ENCODE results near the gene SIGLEC8. TPM values are rescaled to one million over a fixed set of nuclear protein-coding genes. Genes with fewer than 3 reads are reported as not detected.
A peak's percentile ranks its signal among the peaks of the same experiment; 100 is the strongest.

SIGLEC8 gene
- total and polyA plus RNA-seq, 9 of the 15 experiments (the other 6 are each of a cell fraction or from before 2014, with no cell fraction given), result 0.04 to 0.65 (median 0.39) TPM

DNA sequence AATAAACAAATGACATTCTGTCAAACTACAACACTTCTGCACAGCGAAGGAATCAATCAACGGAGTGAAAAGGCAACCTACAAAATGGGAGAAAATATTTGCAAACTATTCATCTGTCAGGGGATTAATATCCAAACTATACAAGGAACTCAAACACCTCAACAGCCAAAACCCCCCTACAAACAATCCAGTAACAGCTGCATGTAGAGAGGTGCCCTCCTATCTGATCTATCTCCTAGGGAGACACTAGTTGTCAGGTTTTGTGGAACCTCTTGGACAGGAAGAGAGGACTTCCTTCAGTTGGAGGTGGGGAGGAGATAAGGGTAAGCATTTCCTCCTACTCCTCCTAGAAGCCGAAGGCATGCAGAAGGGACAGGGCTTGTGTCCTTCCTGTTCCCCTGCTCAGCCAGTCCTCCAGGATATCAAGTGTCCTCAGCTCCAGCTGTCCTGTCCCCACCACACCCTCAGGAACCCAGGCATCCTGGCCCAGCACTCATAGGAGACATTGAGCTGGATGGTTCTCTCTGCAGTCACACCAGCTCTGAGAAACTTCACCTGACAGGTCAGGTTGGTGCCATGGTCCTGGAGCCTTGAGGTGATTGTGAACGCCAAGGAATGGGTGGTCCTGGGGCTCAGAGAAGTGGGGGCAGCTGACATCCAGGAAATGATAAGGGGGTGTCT, 9.8 kb upstream of the SIGLEC8 start (continued):
- TF ChIP-seq CREB3L1 (IDR thresholded peaks at IDR 0.05; ENCODE audit: borderline replicate concordance, low read depth), result peak; percentile 45; the same call in 1 of the 2 replicates
- no peak for TF ChIP-seq U2AF1 (optimal IDR thresholded peaks at IDR 0.05; ENCODE audit: low read depth, low read length)
- no peak for TF ChIP-seq FIP1L1 (IDR thresholded peaks at IDR 0.05; ENCODE audit: low read depth, low read length, poor library complexity, severe bottlenecking)
- peak; percentile 75; the same call in 1 of the 2 replicates for TF ChIP-seq NBN (IDR thresholded peaks at IDR 0.05; ENCODE audit: low read depth)
- TF ChIP-seq ZNF586 (CRISPR knock-in tag; conservative IDR thresholded peaks at IDR 0.05), result no peak
- peak; percentile 98 for TF ChIP-seq ETV1 (tag; conservative IDR thresholded peaks at IDR 0.05; ENCODE audit: low read depth)
- TF ChIP-seq ZNF280A (IDR thresholded peaks at IDR 0.05; ENCODE audit: low read depth, partially characterized antibody), result no peak
- TF ChIP-seq, protein P1, sequence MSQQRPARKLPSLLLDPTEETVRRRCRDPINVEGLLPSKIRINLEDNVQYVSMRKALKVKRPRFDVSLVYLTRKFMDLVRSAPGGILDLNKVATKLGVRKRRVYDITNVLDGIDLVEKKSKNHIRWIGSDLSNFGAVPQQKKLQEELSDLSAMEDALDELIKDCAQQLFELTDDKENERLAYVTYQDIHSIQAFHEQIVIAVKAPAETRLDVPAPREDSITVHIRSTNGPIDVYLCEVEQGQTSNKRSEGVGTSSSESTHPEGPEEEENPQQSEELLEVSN (IDR thresholded peaks at IDR 0.05; ENCODE audit: borderline replicate concordance in 1 of 2, extremely low read depth in 1 of 2, insufficient read depth in 1 of 2, insufficient read length in 1 of 2, low read depth in 1 of 2, low read length in 1 of 2, poor library complexity in 1 of 2, severe bottlenecking in 1 of 2), result no peak
- no peak for TF ChIP-seq ESRRB (CRISPR knock-in tag; IDR thresholded peaks at IDR 0.05; ENCODE audit: borderline replicate concordance)
- no peak for TF ChIP-seq SRSF1 (IDR thresholded peaks at IDR 0.05; ENCODE audit: low read depth, low read length)
- TF ChIP-seq ERF (CRISPR knock-in tag; IDR thresholded peaks at IDR 0.05), result no peak
- TF ChIP-seq MAFF (IDR thresholded peaks at IDR 0.05; ENCODE audit: low read length), result no peak
- TF ChIP-seq, protein P2, sequence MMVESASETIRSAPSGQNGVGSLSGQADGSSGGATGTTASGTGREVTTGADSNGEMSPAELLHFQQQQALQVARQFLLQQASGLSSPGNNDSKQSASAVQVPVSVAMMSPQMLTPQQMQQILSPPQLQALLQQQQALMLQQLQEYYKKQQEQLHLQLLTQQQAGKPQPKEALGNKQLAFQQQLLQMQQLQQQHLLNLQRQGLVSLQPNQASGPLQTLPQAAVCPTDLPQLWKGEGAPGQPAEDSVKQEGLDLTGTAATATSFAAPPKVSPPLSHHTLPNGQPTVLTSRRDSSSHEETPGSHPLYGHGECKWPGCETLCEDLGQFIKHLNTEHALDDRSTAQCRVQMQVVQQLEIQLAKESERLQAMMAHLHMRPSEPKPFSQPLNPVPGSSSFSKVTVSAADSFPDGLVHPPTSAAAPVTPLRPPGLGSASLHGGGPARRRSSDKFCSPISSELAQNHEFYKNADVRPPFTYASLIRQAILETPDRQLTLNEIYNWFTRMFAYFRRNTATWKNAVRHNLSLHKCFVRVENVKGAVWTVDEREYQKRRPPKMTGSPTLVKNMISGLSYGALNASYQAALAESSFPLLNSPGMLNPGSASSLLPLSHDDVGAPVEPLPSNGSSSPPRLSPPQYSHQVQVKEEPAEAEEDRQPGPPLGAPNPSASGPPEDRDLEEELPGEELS (CRISPR knock-in tag; IDR thresholded peaks at IDR 0.05; ENCODE audit: borderline replicate concordance), result no peak
- no peak for TF ChIP-seq CBX8 (IDR thresholded peaks at IDR 0.05; ENCODE audit: borderline replicate concordance, extremely low read depth, low read depth, low read length, poor library complexity, severe bottlenecking)
- TF ChIP-seq RBBP5 (IDR thresholded peaks at IDR 0.05; ENCODE audit: borderline replicate concordance, insufficient read depth, low read length, poor library complexity, severe bottlenecking), result peak; percentile 19
- TF ChIP-seq ZBTB43 (CRISPR knock-in tag; IDR thresholded peaks at IDR 0.05), result no peak
- no peak for TF ChIP-seq ZKSCAN1 (IDR thresholded peaks at IDR 0.05; ENCODE audit: low read depth, low read length)
- TF ChIP-seq FOS (IDR thresholded peaks at IDR 0.05; ENCODE audit: extremely low read depth, insufficient read length), result no peak

Data from K562 (cell line).